NCI-H1092 treated with DMSO at 0.1 percent for 48 hours (cell line): ENCODE measurements around the gene ADAMTSL5.

Experiments
- DNase-seq: peaks from one replicate; lab custom pipeline; 2025; lab: John Stamatoyannopoulos, UW

The ADAMTSL5 gene

DNA sequence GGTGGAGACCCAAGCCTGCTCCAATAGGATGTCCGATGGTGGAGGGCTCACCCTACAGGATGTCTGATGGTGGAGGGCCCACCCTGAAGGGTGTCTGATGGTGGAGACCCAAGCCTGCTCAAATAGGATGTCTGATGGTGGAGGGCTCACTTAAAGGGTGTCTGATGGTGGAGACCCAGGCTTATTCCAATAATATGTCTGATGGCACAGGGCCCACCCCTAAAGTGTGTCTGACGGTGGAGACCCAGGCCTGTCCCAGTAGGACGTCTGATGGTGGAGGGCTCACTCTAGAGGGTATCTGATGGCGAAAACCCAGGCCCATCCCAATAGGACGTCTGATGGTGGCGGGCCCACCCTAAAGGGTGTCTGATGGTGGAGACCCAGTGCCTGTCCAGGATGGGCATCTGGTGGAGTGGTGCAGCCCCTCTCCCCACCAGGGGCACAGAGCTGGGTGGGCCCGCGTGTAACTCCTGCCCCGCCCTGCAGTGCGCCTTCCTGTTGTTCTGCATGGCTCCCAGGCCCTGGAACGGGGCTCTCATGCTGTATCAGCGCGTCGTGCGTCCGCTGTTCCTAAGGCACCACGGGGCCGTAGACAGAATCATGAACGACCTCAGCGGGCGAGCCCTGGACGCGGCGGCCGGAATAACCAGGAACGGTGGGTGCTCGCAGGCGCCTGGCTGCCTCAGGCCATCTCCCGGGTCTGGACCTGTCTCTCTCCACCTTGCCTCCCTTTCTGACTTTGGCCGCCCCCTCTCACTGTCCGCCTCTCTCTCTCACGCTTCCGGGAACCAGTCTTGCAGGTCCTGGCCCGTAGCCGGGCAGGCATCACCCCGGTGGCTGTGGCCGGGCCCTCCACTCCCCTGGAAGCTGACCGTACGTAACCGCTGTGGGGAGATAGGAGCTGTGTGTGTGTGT, 16.8 kb downstream of the ADAMTSL5 start:
- DNase-seq, result no peak

DNA sequence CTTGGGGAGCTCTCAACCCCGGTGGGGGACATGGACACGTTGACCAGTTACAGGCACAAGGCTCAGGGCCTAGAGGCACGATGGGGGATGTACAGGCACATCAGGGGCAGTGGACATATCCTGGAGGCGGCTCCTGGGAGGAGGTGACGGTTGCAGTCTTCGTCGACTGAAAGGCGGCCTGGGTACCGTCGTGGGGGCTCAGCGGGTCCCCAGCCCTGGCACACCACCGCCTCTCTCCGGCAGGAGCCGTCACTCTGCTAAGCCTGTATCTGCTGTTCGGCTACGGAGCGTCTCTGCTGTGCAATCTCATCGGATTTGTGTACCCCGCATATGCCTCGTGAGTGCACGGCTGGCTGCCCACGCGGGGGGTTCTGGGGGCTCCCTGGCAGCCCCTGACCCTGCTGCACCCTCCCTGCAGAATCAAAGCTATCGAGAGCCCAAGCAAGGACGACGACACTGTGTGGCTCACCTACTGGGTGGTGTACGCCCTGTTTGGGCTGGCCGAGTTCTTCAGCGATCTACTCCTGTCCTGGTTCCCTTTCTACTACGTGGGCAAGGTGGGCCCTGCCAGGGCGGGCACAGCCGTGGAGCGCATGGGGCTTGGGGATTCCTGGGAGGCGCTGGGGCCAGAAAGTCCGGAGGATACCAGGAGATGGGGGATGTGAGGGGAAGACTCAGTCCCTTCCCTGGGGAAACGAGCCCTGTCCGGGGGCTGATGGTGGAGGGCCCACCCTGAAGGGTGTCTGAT, 17.6 kb downstream of the ADAMTSL5 start:
- DNase-seq, result no peak

DNA sequence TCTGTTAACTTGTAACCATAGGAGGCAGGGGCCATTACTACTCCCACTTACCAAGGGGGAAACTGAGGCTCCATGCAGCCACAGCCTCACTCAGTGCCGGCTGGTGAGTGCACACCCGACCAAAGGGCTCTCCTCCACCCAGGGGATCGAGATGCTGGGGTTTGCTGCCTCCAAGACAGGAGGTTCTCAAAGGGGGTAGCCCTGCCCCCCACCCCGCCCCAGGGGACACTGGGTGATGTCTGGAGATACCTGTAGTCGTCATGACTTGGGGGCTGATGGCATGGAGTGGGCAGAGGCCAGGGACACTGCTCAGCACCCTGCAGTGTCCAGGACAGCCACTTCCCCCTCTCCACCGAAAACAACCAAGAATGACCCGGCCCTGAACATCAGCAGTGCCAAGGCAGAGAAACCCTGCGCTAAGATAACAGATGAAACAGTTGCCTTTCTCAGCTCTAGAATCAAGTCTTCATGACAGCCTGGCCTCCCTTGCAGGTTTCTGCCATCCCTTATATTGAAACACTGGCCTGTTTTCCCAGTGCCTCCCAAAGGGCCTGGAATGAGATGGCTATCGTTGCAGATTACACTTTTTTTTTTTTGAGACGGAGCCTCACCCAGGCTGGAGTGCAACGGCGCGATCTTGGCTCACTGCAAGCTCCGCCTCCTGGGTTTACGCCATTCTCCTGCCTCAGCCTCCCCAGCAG, 18.6 kb downstream of the ADAMTSL5 start:
- no peak for DNase-seq

DNA sequence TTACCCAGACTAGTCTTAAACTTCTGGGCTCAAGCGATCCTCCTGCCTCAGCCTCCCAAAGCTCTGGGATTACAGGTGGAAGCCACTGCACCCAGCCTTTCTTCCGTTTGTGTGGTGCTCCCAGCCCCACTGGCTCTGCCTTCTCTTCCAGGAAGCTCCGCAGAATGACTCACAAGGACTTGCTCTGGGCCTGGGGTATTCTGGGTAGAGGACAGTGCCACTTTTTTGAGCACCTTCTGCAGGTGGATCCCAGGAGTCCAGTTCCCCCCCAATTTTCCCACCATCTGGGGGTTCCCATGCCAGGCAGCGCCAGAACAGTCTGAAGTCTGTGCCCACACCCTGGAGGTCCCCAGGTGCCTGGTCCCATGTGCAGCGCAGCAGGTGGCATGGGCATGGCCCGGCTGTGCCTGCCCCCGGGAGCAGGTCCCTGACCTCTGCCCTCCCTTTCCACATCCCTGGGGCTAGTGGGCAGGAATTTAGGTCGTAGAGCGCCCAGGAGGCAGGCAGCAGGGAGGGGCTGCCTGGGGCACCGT, 20.3 kb downstream of the ADAMTSL5 start:
- DNase-seq, result no peak

DNA sequence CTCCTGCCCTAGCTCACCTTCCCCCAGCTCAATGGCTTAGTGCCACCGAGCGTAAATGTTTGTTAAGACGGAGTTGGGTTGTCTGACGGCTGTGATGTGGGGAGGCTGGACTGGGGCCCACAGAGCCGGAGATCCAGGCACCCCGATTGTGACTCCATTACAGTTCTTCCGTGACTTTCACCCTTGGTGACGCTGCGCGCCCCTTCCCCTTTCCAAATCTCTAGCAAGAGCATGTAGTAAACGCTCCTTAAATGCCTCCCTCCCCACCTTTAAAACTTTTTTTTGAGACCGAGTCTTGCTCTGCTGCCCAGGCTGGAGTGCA, 21.0 kb downstream of the ADAMTSL5 start:
- DNase-seq, result no peak

DNA sequence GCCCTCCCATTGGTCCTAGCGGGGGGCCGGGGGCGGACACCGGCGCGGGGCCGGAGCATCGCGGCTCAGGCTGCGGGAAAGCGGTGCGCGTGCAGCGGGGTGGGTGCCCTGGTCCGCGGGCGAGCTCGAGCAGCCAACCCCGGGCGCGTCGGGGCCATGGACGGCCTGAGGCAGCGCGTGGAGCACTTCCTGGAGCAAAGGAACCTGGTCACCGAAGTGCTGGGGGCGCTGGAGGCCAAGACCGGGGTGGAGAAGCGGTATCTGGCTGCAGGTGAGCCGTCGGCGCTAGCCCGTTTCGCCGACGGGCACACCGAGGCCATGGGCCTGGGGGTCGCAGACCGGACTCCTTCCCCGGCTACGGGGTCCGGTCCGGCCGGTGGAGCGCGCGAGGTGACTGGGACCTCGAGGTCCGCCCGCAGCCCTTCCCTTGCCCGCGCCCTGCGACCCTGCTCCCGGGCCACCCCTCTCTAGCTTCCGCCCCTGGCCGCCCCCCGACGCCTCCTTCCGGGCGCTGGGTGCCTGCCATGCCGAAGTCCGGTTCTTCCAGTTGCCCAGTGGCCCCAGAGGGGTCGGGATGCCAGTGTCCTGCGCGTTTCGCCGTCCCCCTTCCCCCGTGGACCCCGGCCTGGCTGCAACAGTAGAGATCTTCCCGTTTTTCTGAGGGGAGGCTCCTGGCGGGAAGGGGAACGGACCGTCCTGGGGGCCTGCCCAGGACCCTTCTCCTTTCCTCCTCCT, 21.5 kb downstream of the ADAMTSL5 start, which contains the start of gene REEP6:
TSS of gene REEP6 (plus strand) at position 68 of the 735 bp plus-strand sequence. CDS start at position 157, 89 bp downstream.
- no peak for DNase-seq

DNA sequence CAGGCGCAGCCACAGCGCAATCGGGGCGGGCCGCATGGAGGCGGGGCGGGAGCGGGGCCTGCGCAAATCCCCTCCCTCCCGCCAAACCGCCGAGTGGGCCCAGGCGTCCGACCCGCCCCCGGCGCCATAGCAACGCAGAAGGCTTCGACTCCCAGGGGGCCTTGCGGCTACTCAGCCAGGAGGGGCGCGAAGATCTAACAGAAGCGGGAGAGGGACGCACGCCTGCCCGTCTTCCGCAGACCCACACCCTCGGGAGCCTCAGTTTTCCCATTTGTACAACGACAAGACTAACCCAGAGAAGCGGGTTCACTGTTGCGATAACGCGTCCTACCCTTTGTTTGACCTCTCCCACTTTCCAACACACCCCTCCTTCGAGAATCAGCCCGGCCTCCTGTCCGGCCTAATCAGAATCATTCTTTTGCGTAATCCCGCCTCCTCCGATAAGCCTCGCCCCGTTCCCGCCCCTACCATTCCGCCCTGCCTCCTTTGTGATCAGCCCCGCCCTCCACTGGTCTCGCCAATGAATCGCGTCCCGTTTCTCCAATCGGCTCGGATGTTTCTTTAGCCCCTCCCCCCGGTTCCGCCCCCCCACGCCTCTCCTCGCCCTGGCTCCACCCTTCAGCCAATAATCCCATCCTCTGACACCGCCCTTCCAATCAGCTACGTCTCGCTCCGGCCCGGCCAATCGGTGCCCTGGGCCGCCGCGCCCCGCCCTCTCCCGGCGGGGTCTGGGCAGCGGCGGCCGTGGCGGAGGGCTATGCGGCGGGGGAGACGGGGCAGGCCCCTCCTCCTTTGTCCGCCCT, 22.3 kb downstream of the ADAMTSL5 start, which contains the start of gene PCSK4:
TSS of gene PCSK4 (minus strand) at position 40 of the 803 bp plus-strand sequence. CDS start at position 36, 4 bp downstream.
- DNase-seq, result peak; percentile 99

DNA sequence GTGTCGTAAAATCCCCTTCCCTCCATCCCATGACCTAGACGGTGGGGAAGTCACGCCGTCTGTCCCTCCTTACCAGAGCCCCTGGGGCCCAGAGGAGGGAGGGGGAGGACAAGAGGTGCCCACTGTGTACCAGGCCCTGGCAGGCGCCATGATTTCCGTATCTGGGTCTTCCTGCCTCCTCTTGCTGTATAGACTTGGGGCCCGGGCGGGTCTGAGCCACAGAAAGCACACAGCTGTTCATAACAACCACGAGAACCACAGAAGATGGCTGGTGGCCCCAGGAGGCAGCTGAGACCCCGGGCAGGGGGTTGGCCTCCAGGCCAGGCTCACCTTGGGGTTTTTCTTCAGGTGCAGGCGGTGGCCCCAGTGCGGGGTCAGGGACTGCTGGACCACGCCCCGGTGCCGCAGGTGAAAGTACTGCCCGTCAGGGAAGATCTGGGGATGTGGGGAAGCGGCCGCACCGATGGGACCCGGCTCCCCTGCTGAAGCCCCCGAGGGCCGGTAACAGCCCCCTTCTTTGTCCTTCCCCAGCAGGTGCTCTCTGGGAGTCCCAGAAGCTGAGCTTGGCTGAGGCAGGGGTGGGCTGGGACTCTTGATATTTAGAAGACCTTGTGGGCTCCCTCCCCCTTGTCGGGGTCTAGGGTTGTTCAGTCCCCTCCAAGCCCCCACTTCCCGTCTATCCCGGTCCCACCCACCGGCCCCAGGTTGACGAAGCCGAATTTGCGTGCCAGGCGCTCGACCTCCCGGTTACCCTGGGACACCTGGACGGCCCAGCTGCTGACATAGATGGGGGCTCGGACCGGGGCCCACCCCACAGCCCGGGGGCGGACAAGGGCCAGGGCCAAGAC, 23.1 kb downstream of the ADAMTSL5 start:
- DNase-seq, result no peak

DNA sequence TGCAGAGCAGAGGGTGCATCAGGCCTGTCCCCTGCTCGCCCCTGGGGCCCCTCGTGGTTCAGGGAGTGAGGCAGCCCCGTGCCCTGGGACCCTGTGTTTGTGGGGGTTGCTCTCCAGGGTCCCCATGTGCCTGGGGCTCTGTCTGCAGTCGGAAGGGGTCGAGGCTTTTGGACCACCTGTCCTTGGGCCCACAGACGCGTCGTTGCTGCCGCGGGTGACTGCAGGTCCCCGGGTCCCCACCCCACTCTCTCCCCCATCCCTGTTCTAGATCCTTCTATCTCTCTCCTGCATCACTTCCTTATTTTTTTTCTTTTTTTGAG, 24.6 kb downstream of the ADAMTSL5 start:
- DNase-seq, result no peak

DNA sequence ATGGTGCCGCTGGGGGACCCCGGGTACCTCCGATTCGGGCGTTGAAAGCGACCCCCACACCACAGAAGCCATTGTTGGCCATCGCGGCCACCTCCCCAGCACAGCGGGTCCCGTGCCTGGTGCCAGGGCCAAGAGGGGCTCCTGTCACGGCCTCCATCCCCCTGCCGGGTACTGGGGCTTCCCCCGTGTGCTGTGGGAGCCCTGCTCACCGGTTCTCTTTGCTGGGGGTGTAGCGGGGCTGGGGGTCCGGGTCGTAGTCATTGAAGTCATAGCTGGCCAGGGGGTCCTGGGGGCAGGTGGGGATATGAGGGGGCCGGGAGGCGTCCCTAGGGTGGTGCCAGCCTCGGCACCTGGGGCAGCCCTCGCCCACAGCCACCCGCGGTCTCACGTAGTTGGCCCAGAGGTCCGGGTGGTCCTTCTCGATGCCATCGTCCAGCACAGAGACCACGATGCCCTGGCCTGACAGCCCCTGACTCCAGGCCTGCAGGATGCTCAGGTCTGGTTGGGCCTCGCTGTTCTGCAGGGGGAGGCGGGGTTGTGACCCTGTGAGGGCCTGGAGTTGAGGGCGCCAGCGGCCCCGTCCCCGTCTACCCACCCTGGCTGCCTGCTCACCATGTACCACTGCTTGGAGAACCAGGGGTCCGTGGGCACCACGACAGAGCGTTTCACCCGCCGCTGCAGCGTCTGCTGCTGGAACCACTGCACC, 25.1 kb downstream of the ADAMTSL5 start:
- DNase-seq, result no peak

DNA sequence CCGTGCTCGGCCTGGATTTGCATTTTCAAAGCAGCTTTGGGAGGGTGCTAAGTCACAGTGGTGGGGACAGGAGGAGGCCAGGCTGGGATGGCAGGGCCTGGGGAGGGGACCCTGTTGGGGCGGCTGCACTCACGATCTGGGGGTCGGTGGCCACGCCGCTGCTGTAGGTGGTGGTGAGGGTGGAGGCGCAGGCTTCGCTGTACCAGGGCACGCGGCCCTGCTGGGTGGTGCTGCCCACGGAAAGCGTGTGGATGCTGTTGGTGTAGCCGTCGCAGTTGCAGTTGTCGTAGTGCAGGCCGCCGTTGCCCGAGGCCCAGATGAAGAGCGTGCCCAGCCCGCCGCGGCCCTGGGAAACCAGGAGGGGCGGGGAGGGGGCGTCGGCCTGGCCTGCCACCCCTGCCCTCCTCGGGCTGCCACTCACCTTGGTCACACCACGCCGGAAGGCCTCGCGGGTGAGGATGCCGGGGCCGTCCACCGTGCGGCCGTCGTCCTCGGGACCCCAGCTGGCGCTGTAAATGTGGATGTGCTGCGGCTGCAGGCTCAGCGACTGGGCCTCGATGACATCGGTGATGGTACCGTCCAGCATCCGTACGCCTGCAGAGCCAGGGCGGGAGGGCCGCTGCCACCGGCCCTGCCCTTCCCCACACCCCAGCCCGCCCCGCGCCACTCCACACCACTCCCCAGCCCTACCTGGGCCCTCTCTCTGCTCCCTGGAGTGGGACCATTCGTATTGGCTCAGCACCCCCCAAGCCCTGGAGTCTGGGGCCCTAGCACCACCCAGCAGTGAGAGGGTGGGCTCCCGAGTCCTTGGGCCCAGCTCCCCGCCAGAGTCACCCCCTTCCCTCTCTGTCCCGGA, 25.9 kb downstream of the ADAMTSL5 start:
- DNase-seq, result no peak

DNA sequence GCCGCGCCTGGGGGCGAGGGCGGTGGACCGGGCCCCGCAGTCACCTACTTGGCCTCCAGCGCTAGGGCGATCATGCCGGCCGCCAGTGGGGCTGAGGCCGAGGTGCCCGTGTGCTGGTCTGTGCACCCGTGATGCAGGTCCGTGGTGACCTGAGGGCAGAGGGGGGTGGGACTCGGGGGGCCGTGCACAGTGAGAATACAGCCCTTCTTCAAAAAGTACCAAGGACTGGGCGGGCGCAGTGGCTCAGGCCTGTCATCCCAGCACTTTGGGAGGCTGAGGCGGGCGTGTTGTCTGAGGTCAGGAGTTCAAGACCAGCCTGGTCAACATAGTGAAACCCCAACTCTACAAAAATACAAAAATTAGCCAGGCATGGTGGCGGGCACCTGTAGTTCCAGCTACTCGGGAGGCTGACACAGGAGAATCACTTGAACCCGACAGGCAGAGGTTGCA, 28.8 kb downstream of the ADAMTSL5 start:
- no peak for DNase-seq

DNA sequence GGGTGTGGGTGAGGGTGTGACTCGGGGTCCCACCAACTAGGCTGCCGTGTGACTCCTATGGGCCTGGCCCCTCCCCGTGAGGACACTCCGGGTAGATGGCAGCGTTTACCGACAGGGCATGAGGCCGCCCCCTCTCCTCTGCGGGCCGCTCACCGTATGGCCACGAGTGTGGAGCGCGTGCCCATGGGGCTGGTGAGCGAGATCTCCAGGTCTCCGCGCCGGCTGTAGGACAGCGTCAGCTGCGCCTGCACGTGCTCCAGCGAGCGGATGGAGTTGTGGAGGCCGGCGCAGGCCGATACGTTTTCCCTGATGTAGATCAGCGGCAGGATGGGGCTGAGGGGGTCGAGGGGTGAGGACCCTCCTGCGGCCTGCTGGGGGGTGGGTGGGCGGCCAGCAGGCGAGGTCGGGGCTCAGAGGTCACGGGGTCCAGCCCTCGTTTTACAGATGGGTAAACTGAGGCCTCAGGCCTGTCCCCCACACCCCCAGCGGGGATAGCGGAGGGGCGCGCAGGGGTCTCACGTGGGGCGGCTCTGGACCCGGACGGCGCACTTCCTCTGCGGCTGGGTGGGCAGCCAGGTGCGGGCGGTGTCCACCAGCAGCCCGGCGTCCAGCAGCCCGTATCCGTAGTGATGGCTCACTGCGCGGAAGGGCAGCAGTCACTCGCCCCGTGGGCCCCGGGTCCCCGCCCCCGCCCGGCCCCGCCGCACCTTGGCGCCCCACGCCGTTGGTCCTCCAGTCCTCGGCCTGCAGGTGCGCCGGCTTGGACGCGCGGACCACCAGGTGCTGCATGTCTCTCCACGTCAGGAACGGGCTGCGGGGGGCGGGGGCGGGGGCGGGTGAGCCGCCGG, 29.5 kb downstream of the ADAMTSL5 start:
- no peak for DNase-seq

DNA sequence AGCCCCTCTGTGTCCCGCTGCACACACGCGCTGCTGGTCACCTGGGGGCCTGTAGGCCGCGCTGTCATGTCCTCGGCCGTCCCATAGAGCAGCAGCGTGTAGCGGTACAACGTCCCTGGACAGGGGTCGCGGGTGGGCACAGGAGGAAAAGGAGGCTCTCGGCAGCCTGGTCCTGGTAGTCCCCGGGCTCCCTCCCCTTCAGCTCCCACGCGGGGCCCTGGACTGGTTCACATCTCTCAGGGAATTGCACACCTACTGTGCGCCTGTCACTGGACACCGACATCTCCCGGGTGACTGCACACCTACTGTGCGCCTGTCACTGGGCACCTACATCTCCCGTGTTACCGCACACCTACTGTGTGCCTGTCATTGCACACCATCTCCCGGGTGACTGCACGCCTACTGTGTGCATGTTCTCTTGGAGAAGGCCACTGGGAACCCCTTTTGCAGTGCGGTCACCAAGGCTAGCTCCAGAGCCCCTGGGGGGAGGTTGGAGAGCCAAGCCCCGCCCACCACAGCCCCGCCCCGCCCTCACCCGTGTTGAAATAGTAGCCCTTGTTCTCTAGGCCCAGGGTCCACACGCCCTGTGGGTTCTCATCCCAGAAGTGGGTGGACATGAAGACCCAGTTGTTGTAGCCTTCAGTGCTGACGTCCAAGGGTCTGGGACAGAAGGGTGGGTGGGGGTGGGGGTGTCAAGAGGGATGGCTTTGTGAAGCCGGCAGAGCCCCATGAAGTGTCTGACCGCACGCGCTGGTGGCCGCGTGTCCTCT, 30.3 kb downstream of the ADAMTSL5 start:
- DNase-seq, result no peak

DNA sequence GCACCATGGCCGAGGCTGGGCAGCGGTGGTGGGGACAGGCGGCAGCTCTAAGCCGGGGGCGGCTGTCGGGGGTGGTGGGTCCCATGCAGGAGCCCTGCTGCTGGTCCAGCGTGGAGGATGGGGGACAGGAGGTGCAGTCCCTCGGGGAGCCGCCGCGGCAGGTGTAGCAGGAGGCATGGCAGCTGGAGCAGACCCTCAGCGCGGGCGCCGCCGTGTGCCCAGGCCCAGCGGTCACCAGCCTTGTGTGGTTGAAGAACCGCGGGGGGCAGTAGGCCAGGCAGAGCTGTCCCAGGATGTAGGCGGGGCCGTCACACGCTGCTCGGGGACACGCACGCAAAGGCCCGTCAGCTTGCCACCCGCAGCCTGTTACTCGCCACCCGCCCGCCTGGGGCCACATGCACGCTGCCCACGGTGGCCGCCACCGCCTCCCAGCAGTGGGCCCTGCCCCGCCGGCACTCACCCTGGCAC, 30.9 kb downstream of the ADAMTSL5 start:
- no peak for DNase-seq

DNA sequence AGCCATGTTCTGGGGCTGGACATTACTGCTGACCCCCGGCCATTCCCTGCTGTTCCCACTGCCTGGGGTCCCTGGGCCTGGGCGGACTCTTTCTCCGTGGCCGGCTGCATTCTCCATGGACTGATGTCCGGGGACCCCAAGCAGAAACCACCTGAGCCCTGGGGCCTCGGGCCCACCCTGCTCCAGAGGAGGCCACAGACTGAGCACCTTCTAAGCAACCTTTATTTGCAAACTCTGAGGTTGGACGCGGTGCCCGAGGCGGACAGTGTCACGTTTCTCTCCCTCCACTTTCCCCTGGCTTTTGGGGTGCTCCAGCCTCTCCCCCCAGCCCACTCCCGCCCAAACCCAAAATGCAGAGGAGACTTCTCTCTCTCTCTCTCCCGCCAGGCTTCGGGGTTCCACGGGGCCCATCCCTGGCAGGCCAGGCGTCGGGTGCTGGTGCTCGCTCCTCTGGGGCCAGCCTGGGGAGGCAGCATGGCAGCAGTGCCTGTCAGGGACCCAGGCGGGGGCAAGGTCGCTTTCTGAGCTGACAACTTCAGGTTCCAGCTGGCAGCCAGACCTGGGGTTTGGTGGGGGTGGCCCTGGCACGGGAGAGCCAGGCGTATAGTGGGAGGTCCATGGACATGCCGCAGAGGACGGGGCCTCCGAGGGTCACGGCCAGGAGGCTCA, 31.5 kb downstream of the ADAMTSL5 start:
- no peak for DNase-seq
